SK-N-SH (cell line): Measurements from ENCODE around the gene RIOX2. TPM values are rescaled to one million over a fixed set of nuclear protein-coding genes. Genes with fewer than 3 reads are reported as not detected.

Experiments used
- CTCF ChIA-PET: fragments of 300-600, 350-600 bp; formaldehyde crosslinking; extraction: SDS; loops from one replicate; lab custom pipeline; 2021; lab: Yijun Ruan, JAX
- POLR2A ChIA-PET: fragments of 350-600 bp; sonication (Branson Sonifier 250); formaldehyde crosslinking; extraction: SDS; loops from one replicate; lab custom pipeline; 2020; ENCODE audit warnings: antibody characterized with exemption, inconsistent platforms; lab: Yijun Ruan, JAX
- DNase-seq: peaks from one replicate; pipeline ENCODE4 v3.0.0; 2012
- H2AFZ ChIP-seq: fragments of 200-600 bp; sonication (generic); 2 replicates; pipeline ENCODE4 v1.8.1; 2016; ENCODE audit warnings: antibody characterized with exemption, mild to moderate bottlenecking, low read depth
- H3F3A ChIP-seq: fragments of 200-600 bp; sonication (generic); replicated peaks from 2 replicates; pipeline ENCODE3; 2016; ENCODE audit warnings: antibody characterized with exemption, mild to moderate bottlenecking; ENCODE audit not compliant: insufficient read depth
- H3K27ac ChIP-seq, 2 experiments: fragments of 200-500 bp in 1 of 2; fragments of 200-600 bp in 1 of 2; sonication (Bioruptor generic) in 1 of 2; sonication (generic), shearing (Covaris generic) in 1 of 2; 2 replicates each; pipeline versions ENCODE4 v1.5.1 to v1.6.1; 2014 to 2016; ENCODE audit warnings: low read depth in 2 of 2, inconsistent platforms in 1 of 2, low read length in 1 of 2, mild to moderate bottlenecking in 1 of 2, mixed read lengths in 1 of 2
- H3K27me3 ChIP-seq: fragments of 200-600 bp; sonication (generic), shearing (Covaris generic); 2 replicates; pipeline ENCODE4 v1.6.1; 2016; ENCODE audit warnings: mixed run types; ENCODE audit not compliant: insufficient read depth
- H3K36me3 ChIP-seq, 2 experiments: fragments of 200-500 bp in 1 of 2; fragments of 200-600 bp in 1 of 2; sonication (Bioruptor generic) in 1 of 2; sonication (generic) in 1 of 2; replicated peaks in 1 of 2; 2 replicates each; pipeline versions ENCODE3 to v1.5.1; 2014 to 2016; ENCODE audit warnings: low read length in 1 of 2, mild to moderate bottlenecking in 1 of 2; ENCODE audit not compliant: insufficient read depth in 2 of 2, control insufficient read depth in 1 of 2
- H3K4me1 ChIP-seq, 2 experiments: fragments of 200-500 bp in 1 of 2; fragments of 200-600 bp in 1 of 2; sonication (Bioruptor generic) in 1 of 2; sonication (generic), shearing (Covaris generic) in 1 of 2; 2 replicates each; pipeline versions ENCODE4 v1.5.1 to v1.6.1; 2014 to 2016; ENCODE audit warnings: low read depth in 1 of 2, low read length in 1 of 2, mixed run types in 1 of 2; ENCODE audit not compliant: insufficient read depth in 2 of 2, control insufficient read depth in 1 of 2
- H3K4me2 ChIP-seq: fragments of 200-600 bp; sonication (generic), shearing (Covaris generic); 2 replicates; pipeline ENCODE4 v1.6.1; 2017; ENCODE audit warnings: mixed run types
- H3K4me3 ChIP-seq, 2 experiments: fragments of 200-500 bp in 1 of 2; fragments of 200-600 bp in 1 of 2; sonication (Bioruptor generic) in 1 of 2; sonication (generic), shearing (Covaris generic) in 1 of 2; 2 replicates each; pipeline versions ENCODE4 v1.5.1 to v1.8.1; 2014 to 2016; ENCODE audit warnings: low read depth in 2 of 2, inconsistent platforms in 1 of 2, low read length in 1 of 2, mild to moderate bottlenecking in 1 of 2, mixed read lengths in 1 of 2, moderate library complexity in 1 of 2
- H3K79me2 ChIP-seq: fragments of 200-600 bp; sonication (generic); 2 replicates; pipeline ENCODE4 v1.8.1; 2017; ENCODE audit warnings: mild to moderate bottlenecking; ENCODE audit not compliant: insufficient read depth
- H3K9ac ChIP-seq: fragments of 200-600 bp; sonication (generic); 2 replicates; pipeline ENCODE4 v1.6.1; 2017; ENCODE audit warnings: mixed run types
- H3K9me2 ChIP-seq: fragments of 200-600 bp; sonication (generic); 2 replicates; pipeline ENCODE4 v1.6.1; 2017; ENCODE audit warnings: mixed run types
- H3K9me3 ChIP-seq: fragments of 200-600 bp; sonication (generic); 2 replicates; pipeline ENCODE4 v1.6.1; 2017; ENCODE audit warnings: mixed run types, mild to moderate bottlenecking, moderate library complexity
- H4K20me1 ChIP-seq: fragments of 200-600 bp; sonication (generic); 2 replicates; pipeline ENCODE4 v1.6.1; 2017; ENCODE audit warnings: mild to moderate bottlenecking, mixed run types; ENCODE audit not compliant: insufficient read depth
- CHD2 ChIP-seq: fragments of 150-350 bp; IDR thresholded peaks from 2 replicates; pipeline ENCODE4 v1.6.1; 2018; ENCODE audit warnings: low read length; ENCODE audit not compliant: partially characterized antibody
- ELF1 ChIP-seq: IDR thresholded peaks from 2 replicates; pipeline ENCODE4 v1.4.0; 2012
- EZH2phosphoT487 ChIP-seq: fragments of 200-600 bp; sonication (generic); IDR thresholded peaks from 2 replicates; pipeline ENCODE4 v1.6.1; 2017; ENCODE audit warnings: low read depth, mixed run types, mild to moderate bottlenecking, antibody characterized with exemption, moderate library complexity, borderline replicate concordance
- FOSL2 ChIP-seq: IDR thresholded peaks from 2 replicates; pipeline ENCODE4 v1.4.0; 2012; ENCODE audit warnings: low read depth, mild to moderate bottlenecking, moderate library complexity, borderline replicate concordance
- FOXJ3 ChIP-seq: sonication (generic); formaldehyde crosslinking; IDR thresholded peaks from 2 replicates; pipeline ENCODE4 v1.5.1; 2020; ENCODE audit warnings: mild to moderate bottlenecking, missing genetic modification reagents
- FOXM1 ChIP-seq: IDR thresholded peaks from 2 replicates; pipeline ENCODE4 v1.4.0; 2012; ENCODE audit warnings: low read depth, mild to moderate bottlenecking
- GABPA ChIP-seq: IDR thresholded peaks from 2 replicates; pipeline ENCODE4 v1.4.0; 2012; ENCODE audit warnings: low read depth, mild to moderate bottlenecking
- MAX ChIP-seq: IDR thresholded peaks from 2 replicates; pipeline ENCODE4 v1.4.0; 2012; ENCODE audit warnings: low read depth
- PBX3 ChIP-seq: IDR thresholded peaks from 2 replicates; pipeline ENCODE4; 2012
- POLR2AphosphoS5 ChIP-seq: IDR thresholded peaks from 2 replicates; pipeline ENCODE4 v1.6.1; 2012; ENCODE audit warnings: low read depth, low read length
- RCOR1 ChIP-seq: fragments of 150-350 bp; IDR thresholded peaks from 2 replicates; pipeline ENCODE4 v1.6.1; 2017; ENCODE audit warnings: antibody characterized with exemption, low read length
- RFX5 ChIP-seq: IDR thresholded peaks from 2 replicates; pipeline ENCODE4 v1.6.1; 2012; ENCODE audit warnings: mild to moderate bottlenecking, improper control_type of control experiment, low read length
- SIN3A ChIP-seq: IDR thresholded peaks from 2 replicates; pipeline ENCODE4 v1.6.1; 2012; ENCODE audit warnings: low read depth, mild to moderate bottlenecking, low read length, moderate library complexity, borderline replicate concordance
- TAF1 ChIP-seq: IDR thresholded peaks from 2 replicates; pipeline ENCODE4 v1.6.1; 2012; ENCODE audit warnings: low read depth, mild to moderate bottlenecking, low read length, moderate library complexity, borderline replicate concordance
- TEAD4 ChIP-seq: IDR thresholded peaks from 2 replicates; pipeline ENCODE4 v1.4.0; 2012; ENCODE audit warnings: mild to moderate bottlenecking, borderline replicate concordance; ENCODE audit not compliant: insufficient read depth
- YY1 ChIP-seq: IDR thresholded peaks from 2 replicates; pipeline ENCODE4 v1.4.0; 2012; ENCODE audit warnings: low read depth, mild to moderate bottlenecking
- WGBS: methylation state at CpG from one replicate; pipeline ENCODE4 v1.1.6; 2017; ENCODE audit warnings: low lambda C conversion rate; 5-methylcytosine and 5-hydroxymethylcytosine counted together
- polyA plus RNA-seq, 3 experiments: library from polyadenylated mRNA; depleted of rRNA; stranded (reverse); fragments of >200 nt; gene quantifications; 2 replicates each; pipeline ENCODE4 v1.2.3, GENCODE V29; 2012
- TF ChIP-seq, protein P1 (sequence below): fragments of 200-600 bp; sonication (generic); IDR thresholded peaks from 2 replicates; pipeline ENCODE4 v1.6.1; 2017; ENCODE audit warnings: antibody characterized with exemption, mild to moderate bottlenecking, moderate library complexity
- TF ChIP-seq, protein P2 (sequence below): fragments of 150-350 bp; IDR thresholded peaks from 2 replicates; pipeline ENCODE4 v1.6.1; 2017; ENCODE audit warnings: antibody characterized with exemption, low read length, low read depth, borderline replicate concordance
- TF ChIP-seq, protein P3 (sequence below): fragments of 150-350 bp; IDR thresholded peaks from 2 replicates; pipeline ENCODE4 v1.6.1; 2016; ENCODE audit warnings: mild to moderate bottlenecking, low read depth, low read length
- TF ChIP-seq, protein P4 (sequence below): IDR thresholded peaks from 2 replicates; pipeline ENCODE4 v1.4.0; 2012; ENCODE audit warnings: low read depth, borderline replicate concordance

The RIOX2 gene
- polyA plus RNA-seq, 1 of the 3 experiments (the other 2 are of a cell fraction), result 12.9 TPM

- POLR2A ChIA-PET, result interaction anchor here (0.9 to 1.2 kb wide), 2 partner anchors 150 to 207 kb away, joined by 3 to 5 read pairs; partner anchors contain the start of genes ARL6 and CRYBG3
- Histone ChIP-seq H3K36me3 (peaks cover 10 to 13% of the 10 kb centered on the region in 2 experiments), H3K9me3 (no peaks in the 10 kb centered on the region), H3K9me2 (no peaks in the 10 kb centered on the region), H3K9ac (peak overlapping the region; percentile 51; the same call in 1 of the 2 replicates), H3K79me2 (peaks cover 11% of the 10 kb centered on the region; the same call in 1 of the 2 replicates), H3K4me3 (peak overlapping the region; percentile 58 to 64), H3K4me2 (peak overlapping the region; percentile 84), H3K27ac (no peak overlapping the region; a peak in 1 of 4 replicates), H3K27me3 (no peaks in the 10 kb centered on the region), H3K4me1 (peaks cover 7 to 12% of the 10 kb centered on the region in 2 experiments; a peak in 3 of 4 replicates), H2AFZ (peak overlapping the region; percentile 99; the same call in 1 of the 2 replicates), H3F3A (no peaks in the 10 kb centered on the region), H4K20me1 (no peaks in the 10 kb centered on the region)
- TF ChIP-seq, protein P1, sequence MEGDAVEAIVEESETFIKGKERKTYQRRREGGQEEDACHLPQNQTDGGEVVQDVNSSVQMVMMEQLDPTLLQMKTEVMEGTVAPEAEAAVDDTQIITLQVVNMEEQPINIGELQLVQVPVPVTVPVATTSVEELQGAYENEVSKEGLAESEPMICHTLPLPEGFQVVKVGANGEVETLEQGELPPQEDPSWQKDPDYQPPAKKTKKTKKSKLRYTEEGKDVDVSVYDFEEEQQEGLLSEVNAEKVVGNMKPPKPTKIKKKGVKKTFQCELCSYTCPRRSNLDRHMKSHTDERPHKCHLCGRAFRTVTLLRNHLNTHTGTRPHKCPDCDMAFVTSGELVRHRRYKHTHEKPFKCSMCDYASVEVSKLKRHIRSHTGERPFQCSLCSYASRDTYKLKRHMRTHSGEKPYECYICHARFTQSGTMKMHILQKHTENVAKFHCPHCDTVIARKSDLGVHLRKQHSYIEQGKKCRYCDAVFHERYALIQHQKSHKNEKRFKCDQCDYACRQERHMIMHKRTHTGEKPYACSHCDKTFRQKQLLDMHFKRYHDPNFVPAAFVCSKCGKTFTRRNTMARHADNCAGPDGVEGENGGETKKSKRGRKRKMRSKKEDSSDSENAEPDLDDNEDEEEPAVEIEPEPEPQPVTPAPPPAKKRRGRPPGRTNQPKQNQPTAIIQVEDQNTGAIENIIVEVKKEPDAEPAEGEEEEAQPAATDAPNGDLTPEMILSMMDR, result no peak
- TF ChIP-seq TEAD4 (no peak), POLR2AphosphoS5 (no peak), MAX (no peak), YY1 (no peak), GABPA (no peak), PBX3 (no peak), SIN3A (no peak), RCOR1 (no peak), ELF1 (no peak), RFX5 (no peak), FOXM1 (no peak), CHD2 (no peak), FOXJ3 (no peak), TAF1 (no peak), EZH2phosphoT487 (no peak), FOSL2 (no peak)
- TF ChIP-seq, protein P2, sequence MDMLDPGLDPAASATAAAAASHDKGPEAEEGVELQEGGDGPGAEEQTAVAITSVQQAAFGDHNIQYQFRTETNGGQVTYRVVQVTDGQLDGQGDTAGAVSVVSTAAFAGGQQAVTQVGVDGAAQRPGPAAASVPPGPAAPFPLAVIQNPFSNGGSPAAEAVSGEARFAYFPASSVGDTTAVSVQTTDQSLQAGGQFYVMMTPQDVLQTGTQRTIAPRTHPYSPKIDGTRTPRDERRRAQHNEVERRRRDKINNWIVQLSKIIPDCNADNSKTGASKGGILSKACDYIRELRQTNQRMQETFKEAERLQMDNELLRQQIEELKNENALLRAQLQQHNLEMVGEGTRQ, result no peak
- TF ChIP-seq, protein P3, sequence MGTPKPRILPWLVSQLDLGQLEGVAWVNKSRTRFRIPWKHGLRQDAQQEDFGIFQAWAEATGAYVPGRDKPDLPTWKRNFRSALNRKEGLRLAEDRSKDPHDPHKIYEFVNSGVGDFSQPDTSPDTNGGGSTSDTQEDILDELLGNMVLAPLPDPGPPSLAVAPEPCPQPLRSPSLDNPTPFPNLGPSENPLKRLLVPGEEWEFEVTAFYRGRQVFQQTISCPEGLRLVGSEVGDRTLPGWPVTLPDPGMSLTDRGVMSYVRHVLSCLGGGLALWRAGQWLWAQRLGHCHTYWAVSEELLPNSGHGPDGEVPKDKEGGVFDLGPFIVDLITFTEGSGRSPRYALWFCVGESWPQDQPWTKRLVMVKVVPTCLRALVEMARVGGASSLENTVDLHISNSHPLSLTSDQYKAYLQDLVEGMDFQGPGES, result no peak
- TF ChIP-seq, protein P4, sequence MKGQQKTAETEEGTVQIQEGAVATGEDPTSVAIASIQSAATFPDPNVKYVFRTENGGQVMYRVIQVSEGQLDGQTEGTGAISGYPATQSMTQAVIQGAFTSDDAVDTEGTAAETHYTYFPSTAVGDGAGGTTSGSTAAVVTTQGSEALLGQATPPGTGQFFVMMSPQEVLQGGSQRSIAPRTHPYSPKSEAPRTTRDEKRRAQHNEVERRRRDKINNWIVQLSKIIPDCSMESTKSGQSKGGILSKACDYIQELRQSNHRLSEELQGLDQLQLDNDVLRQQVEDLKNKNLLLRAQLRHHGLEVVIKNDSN, result no peak
- WGBS, result 83% methylated on average over 9 of the region's 9 CpGs
- DNase-seq, result peak; percentile 25
- CTCF ChIA-PET, result interaction anchor here (0.6 to 1.5 kb wide), 3 partner anchors 31 to 86 kb away, joined by 3 to 8 read pairs (median 4); no protein-coding TSS in a partner anchor
Measured at GRCh38 chr3:97970956-97971620, 1.1 kb downstream of the RIOX2 start.
